Smooth muscle cell (in vitro differentiated cells): ENCODE data around the gene KCNK5. TPM values are rescaled to one million over a fixed set of nuclear protein-coding genes. Genes with fewer than 3 reads are reported as not detected.

Source experiments
- DNase-seq: peaks from one replicate; lab custom pipeline; 2025; ENCODE audit not compliant: unreplicated experiment; lab: John Stamatoyannopoulos, UW
- H2AFZ ChIP-seq: fragments of 200-600 bp; sonication (generic); 2 replicates; pipeline ENCODE4 v1.6.0; 2016; ENCODE audit warnings: antibody characterized with exemption, low read depth, mild to moderate bottlenecking
- H3F3A ChIP-seq: fragments of 200-600 bp; sonication (generic); 2 replicates; pipeline ENCODE4 v1.6.0; 2017; ENCODE audit warnings: antibody characterized with exemption, low read depth
- H3K27ac ChIP-seq: fragments of 200-600 bp; sonication (generic); 2 replicates; pipeline ENCODE4 v1.5.1; 2016; ENCODE audit warnings: low read depth, mild to moderate bottlenecking
- H3K27me3 ChIP-seq: fragments of 200-600 bp; sonication (generic); 2 replicates; pipeline ENCODE4 v1.6.1; 2016; ENCODE audit warnings: low read depth, mild to moderate bottlenecking
- H3K36me3 ChIP-seq: fragments of 200-600 bp; sonication (generic); 2 replicates; pipeline ENCODE4 v1.5.1; 2016; ENCODE audit warnings: low read depth
- H3K4me1 ChIP-seq: fragments of 200-600 bp; sonication (generic); 2 replicates; pipeline ENCODE4 v1.5.1; 2016; ENCODE audit warnings: low read depth
- H3K4me2 ChIP-seq: fragments of 200-600 bp; sonication (generic); 2 replicates; pipeline ENCODE4 v1.6.0; 2016; ENCODE audit warnings: mild to moderate bottlenecking
- H3K4me3 ChIP-seq: fragments of 200-600 bp; sonication (generic); 2 replicates; pipeline ENCODE4 v1.5.1; 2016; ENCODE audit warnings: mild to moderate bottlenecking
- H3K79me2 ChIP-seq: fragments of 200-600 bp; sonication (generic); 2 replicates; pipeline ENCODE4 v1.6.0; 2016; ENCODE audit warnings: low read depth, mild to moderate bottlenecking
- H3K9ac ChIP-seq: fragments of 200-600 bp; sonication (generic); 2 replicates; pipeline ENCODE4 v1.6.0; 2016; ENCODE audit warnings: low read depth
- H3K9me3 ChIP-seq: fragments of 200-600 bp; sonication (generic); replicated peaks from 2 replicates; pipeline ENCODE4 v1.5.1; 2016; ENCODE audit warnings: low read depth
- H4K20me1 ChIP-seq: fragments of 200-600 bp; sonication (generic); 2 replicates; pipeline ENCODE4 v1.6.0; 2016; ENCODE audit warnings: low read depth
- CTCF ChIP-seq: fragments of 200-600 bp; sonication (generic); IDR thresholded peaks from 2 replicates; pipeline ENCODE4 v1.5.1; 2017; ENCODE audit warnings: borderline replicate concordance, mild to moderate bottlenecking, antibody characterized with exemption; ENCODE audit not compliant: insufficient read depth, poor library complexity, severe bottlenecking
- WGBS: methylation state at CpG from one replicate; pipeline ENCODE4 v1.1.7; 2016; ENCODE audit warnings: low lambda C conversion rate; 5-methylcytosine and 5-hydroxymethylcytosine counted together
- polyA plus RNA-seq: library from polyadenylated mRNA; unstranded; fragments of >200 nt; fragmentation: Nextera tagmentation; extraction: Ambion mirVana; gene quantifications from 2 replicates; pipeline ENCODE4 v1.2.1, GENCODE V29; 2016
- total RNA-seq: library from RNA; depleted of rRNA; stranded (reverse); fragments of >200 nt; gene quantifications from 2 replicates; pipeline ENCODE4 v1.2.3, GENCODE V29; 2014

KCNK5 gene
- total and polyA plus RNA-seq, 2 experiments from 2014 or later: not detected

DNA sequence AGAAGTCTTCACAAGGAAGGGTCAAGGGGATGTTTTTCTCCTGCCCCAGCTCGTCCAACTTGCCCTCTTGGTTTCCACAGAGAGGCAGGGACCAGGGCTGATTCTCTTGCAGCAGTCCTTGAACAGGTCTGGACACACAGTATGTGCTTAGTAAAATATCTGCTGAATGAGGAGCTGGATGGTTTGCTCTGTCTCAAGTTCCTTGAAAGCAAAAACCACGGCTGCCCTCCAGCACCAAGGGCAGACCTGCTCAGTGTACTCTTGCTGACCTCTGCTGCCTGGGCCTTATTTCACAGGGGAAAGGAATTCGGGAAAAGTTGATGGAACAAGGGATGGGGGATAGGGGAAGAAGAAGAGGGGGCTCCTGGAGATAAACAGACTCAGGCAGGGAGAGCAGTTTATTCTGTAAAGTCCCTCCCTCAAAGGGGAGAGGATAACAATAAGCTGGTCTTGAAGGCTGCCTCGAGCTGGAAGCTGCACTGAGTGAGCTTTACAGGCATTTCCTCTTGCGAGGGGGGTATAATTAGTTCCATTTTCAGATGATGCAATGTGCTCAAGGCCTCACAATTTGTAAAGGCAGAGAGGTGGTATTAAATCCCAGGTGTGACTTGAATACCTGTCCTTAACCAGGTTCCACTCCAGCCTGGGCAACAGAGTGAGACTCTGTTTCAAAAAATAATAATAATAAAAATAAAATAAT, 10.3 kb downstream of the KCNK5 start:
- Histone ChIP-seq H2AFZ (no peak overlapping the region), H3K4me1 (no peaks in the 10 kb centered on the region), H3K4me2 (no peak overlapping the region), H3K4me3 (no peak overlapping the region), H3K79me2 (no peaks in the 10 kb centered on the region), H3F3A (no peaks in the 10 kb centered on the region), H3K27me3 (no peaks in the 10 kb centered on the region), H4K20me1 (no peaks in the 10 kb centered on the region), H3K9me3 (no peaks in the 10 kb centered on the region), H3K9ac (no peak overlapping the region), H3K27ac (no peak overlapping the region), H3K36me3 (no peaks in the 10 kb centered on the region)
- no peak for TF ChIP-seq CTCF
- 54% methylated on average over 5 of the region's 5 CpGs for WGBS
- no peak for DNase-seq

GRCh38 chr6:39217177-39217864, 12.0 kb downstream of the KCNK5 start:
- no peaks in the 10 kb centered on the region for H3K27me3 ChIP-seq
- no peaks in the 10 kb centered on the region for H3F3A ChIP-seq
- no peak overlapping the region for H3K4me3 ChIP-seq
- H3K4me1 ChIP-seq: no peaks in the 10 kb centered on the region
- no peak for TF ChIP-seq CTCF
- H3K79me2 ChIP-seq: no peaks in the 10 kb centered on the region
- no peak overlapping the region for H3K27ac ChIP-seq
- H3K9me3 ChIP-seq: no peaks in the 10 kb centered on the region
- no peak overlapping the region for H3K4me2 ChIP-seq
- WGBS: 64% methylated on average over 11 of the region's 11 CpGs
- no peaks in the 10 kb centered on the region for H4K20me1 ChIP-seq
- no peak overlapping the region for H3K9ac ChIP-seq
- DNase-seq: no peak
- H3K36me3 ChIP-seq: no peaks in the 10 kb centered on the region
- H2AFZ ChIP-seq: no peak overlapping the region

DNA sequence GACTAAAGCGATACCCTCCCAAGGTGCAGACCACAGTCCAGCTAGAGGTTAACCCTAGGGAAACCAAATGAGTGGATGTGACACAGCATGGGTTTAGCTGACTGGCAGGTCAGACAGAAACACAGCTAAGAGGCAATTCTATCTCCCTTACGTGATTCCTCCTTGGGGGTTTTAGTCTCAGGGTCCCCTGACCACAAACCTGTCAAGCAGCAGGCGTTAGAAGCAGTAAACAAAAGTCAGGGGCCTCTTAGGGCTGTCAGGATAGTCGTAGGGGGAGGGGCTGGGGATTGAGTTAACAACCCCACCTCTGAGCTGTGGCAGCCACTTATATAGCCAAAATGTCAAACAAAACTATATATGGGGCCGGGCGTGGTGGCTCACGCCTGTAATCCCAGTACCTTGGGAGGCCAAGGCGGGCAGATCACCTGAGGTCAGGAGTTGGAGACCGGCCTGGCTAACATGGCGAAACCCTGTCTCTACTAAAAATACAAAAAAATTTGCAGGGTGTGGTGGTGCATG, 13.6 kb downstream of the KCNK5 start:
- Histone ChIP-seq H3K27ac (no peak overlapping the region), H3K79me2 (no peaks in the 10 kb centered on the region), H3K9me3 (no peaks in the 10 kb centered on the region), H3K27me3 (no peaks in the 10 kb centered on the region), H2AFZ (no peak overlapping the region), H3F3A (no peaks in the 10 kb centered on the region), H3K36me3 (no peaks in the 10 kb centered on the region), H3K9ac (no peak overlapping the region), H3K4me3 (no peak overlapping the region), H3K4me2 (no peak overlapping the region), H3K4me1 (no peaks in the 10 kb centered on the region), H4K20me1 (no peaks in the 10 kb centered on the region)
- TF ChIP-seq CTCF: no peak
- DNase-seq: no peak
- WGBS: 89% methylated on average over 10 of the region's 10 CpGs
